GM23338 (cell line): ENCODE measurements around the gene VNN1. TPM values are rescaled to one million over a fixed set of nuclear protein-coding genes. Genes with fewer than 3 reads are reported as not detected.

ENCODE experiments used
- EZH2 ChIP-seq: fragments of 200-600 bp; sonication (generic); IDR thresholded peaks from one replicate; pipeline ENCODE4 v1.8.0; 2017; ENCODE audit warnings: antibody characterized with exemption, mild to moderate bottlenecking, low read depth; ENCODE audit not compliant: unreplicated experiment
- JUNB ChIP-seq: IDR thresholded peaks from one replicate; pipeline ENCODE4 v1.6.1; 2016; ENCODE audit warnings: antibody characterized with exemption; ENCODE audit not compliant: unreplicated experiment
- polyA plus RNA-seq: library from polyadenylated mRNA; unstranded; fragments of >200 nt; fragmentation: Nextera tagmentation; extraction: Ambion mirVana; gene quantifications from 2 replicates; pipeline ENCODE4 v1.2.1, GENCODE V29; 2016
- total RNA-seq: library from RNA; depleted of rRNA; stranded (reverse); fragments of >200 nt; shearing (Covaris generic); gene quantifications from 2 replicates; pipeline ENCODE4 v1.2.3, GENCODE V29; 2014; rRNA removed
- TF ChIP-seq, protein P1 (sequence below): fragments of 250-450 bp; sonication (Bioruptor Pico); IDR thresholded peaks from 2 replicates; pipeline ENCODE4 v1.5.0; 2020; ENCODE audit warnings: mild to moderate bottlenecking, moderate library complexity

Gene VNN1
- total and polyA plus RNA-seq, 2 experiments from 2014 or later = not detected

DNA sequence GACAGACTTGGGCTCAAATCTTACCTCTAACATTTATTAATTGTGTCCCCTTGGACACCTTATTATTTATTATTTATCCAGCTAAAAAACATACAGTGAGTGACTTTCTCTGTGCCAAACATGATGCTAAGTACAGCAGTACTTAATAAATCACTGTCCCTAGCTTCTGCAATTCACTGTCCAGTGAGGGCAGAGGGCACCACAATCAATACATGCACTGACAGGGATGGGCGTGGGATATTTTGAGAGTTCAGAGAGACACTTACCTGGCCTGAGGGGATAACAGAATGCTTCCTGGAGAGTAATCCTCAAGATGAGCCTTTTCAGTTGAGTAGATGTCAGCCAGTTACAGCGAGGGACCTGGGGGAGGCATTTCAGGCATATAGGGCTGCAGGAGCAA, 80.5 kb downstream of the VNN1 start (continued):
- TF ChIP-seq, protein P1, sequence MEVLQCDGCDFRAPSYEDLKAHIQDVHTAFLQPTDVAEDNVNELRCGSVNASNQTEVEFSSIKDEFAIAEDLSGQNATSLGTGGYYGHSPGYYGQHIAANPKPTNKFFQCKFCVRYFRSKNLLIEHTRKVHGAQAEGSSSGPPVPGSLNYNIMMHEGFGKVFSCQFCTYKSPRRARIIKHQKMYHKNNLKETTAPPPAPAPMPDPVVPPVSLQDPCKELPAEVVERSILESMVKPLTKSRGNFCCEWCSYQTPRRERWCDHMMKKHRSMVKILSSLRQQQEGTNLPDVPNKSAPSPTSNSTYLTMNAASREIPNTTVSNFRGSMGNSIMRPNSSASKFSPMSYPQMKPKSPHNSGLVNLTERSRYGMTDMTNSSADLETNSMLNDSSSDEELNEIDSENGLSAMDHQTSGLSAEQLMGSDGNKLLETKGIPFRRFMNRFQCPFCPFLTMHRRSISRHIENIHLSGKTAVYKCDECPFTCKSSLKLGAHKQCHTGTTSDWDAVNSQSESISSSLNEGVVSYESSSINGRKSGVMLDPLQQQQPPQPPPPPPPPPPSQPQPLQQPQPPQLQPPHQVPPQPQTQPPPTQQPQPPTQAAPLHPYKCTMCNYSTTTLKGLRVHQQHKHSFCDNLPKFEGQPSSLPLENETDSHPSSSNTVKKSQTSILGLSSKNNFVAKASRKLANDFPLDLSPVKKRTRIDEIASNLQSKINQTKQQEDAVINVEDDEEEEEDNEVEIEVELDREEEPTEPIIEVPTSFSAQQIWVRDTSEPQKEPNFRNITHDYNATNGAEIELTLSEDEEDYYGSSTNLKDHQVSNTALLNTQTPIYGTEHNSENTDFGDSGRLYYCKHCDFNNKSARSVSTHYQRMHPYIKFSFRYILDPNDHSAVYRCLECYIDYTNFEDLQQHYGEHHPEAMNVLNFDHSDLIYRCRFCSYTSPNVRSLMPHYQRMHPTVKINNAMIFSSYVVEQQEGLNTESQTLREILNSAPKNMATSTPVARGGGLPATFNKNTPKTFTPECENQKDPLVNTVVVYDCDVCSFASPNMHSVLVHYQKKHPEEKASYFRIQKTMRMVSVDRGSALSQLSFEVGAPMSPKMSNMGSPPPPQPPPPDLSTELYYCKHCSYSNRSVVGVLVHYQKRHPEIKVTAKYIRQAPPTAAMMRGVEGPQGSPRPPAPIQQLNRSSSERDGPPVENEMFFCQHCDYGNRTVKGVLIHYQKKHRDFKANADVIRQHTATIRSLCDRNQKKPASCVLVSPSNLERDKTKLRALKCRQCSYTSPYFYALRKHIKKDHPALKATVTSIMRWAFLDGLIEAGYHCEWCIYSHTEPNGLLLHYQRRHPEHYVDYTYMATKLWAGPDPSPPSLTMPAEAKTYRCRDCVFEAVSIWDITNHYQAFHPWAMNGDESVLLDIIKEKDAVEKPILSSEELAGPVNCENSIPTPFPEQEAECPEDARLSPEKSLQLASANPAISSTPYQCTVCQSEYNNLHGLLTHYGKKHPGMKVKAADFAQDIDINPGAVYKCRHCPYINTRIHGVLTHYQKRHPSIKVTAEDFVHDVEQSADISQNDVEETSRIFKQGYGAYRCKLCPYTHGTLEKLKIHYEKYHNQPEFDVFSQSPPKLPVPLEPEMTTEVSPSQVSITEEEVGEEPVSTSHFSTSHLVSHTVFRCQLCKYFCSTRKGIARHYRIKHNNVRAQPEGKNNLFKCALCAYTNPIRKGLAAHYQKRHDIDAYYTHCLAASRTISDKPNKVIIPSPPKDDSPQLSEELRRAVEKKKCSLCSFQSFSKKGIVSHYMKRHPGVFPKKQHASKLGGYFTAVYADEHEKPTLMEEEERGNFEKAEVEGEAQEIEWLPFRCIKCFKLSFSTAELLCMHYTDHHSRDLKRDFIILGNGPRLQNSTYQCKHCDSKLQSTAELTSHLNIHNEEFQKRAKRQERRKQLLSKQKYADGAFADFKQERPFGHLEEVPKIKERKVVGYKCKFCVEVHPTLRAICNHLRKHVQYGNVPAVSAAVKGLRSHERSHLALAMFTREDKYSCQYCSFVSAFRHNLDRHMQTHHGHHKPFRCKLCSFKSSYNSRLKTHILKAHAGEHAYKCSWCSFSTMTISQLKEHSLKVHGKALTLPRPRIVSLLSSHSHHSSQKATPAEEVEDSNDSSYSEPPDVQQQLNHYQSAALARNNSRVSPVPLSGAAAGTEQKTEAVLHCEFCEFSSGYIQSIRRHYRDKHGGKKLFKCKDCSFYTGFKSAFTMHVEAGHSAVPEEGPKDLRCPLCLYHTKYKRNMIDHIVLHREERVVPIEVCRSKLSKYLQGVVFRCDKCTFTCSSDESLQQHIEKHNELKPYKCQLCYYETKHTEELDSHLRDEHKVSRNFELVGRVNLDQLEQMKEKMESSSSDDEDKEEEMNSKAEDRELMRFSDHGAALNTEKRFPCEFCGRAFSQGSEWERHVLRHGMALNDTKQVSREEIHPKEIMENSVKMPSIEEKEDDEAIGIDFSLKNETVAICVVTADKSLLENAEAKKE = no peak
- TF ChIP-seq JUNB (no peak), EZH2 (no peak)

Other genes starting within 250 kb of the VNN1 start
- gene STX7, start 200.9 kb downstream of the VNN1 start, total RNA-seq = 19.6 and 22.4 TPM in 2 replicates
- 21.4 and 28.8 TPM in 2 replicates for gene STX7, start 200.9 kb downstream of the VNN1 start, polyA plus RNA-seq
- gene TAAR9, start 175.8 kb downstream of the VNN1 start, total RNA-seq = not detected in 2 replicates
- not detected in 2 replicates for gene TAAR9, start 175.8 kb downstream of the VNN1 start, polyA plus RNA-seq
- gene TAAR8, start 161.4 kb downstream of the VNN1 start, total RNA-seq = not detected in 2 replicates
- gene TAAR8, start 161.4 kb downstream of the VNN1 start, polyA plus RNA-seq = not detected in 2 replicates
- not detected in 2 replicates for gene TAAR6, start 143.7 kb downstream of the VNN1 start, total RNA-seq
- gene TAAR6, start 143.7 kb downstream of the VNN1 start, polyA plus RNA-seq = not detected in 2 replicates
- gene TAAR5, start 124.3 kb downstream of the VNN1 start, total RNA-seq = not detected in 2 replicates
- not detected in 2 replicates for gene TAAR5, start 124.3 kb downstream of the VNN1 start, polyA plus RNA-seq
- gene TAAR2, start 89.8 kb downstream of the VNN1 start, total RNA-seq = not detected in 2 replicates
- not detected in 2 replicates for gene TAAR2, start 89.8 kb downstream of the VNN1 start, polyA plus RNA-seq
- gene TAAR1, start 54.9 kb downstream of the VNN1 start, total RNA-seq = not detected in 2 replicates
- not detected in 2 replicates for gene TAAR1, start 54.9 kb downstream of the VNN1 start, polyA plus RNA-seq
- gene VNN2, start 43.8 kb upstream of the VNN1 start, total RNA-seq = not detected in 2 replicates
- not detected in 2 replicates for gene VNN2, start 43.8 kb upstream of the VNN1 start, polyA plus RNA-seq
- 37.4 and 38.8 TPM in 2 replicates for gene SLC18B1, start 84.6 kb upstream of the VNN1 start, total RNA-seq
- gene SLC18B1, start 84.6 kb upstream of the VNN1 start, polyA plus RNA-seq = 22.0 and 26.4 TPM in 2 replicates
- gene RPS12, start 100.5 kb upstream of the VNN1 start, total RNA-seq = 1,103 and 1,363 TPM in 2 replicates
- gene RPS12, start 100.5 kb upstream of the VNN1 start, polyA plus RNA-seq = 1,209 and 1,220 TPM in 2 replicates